ENCODE measurements around the gene TRIB2.

Gene TRIB2

GRCh38 chr2:12728221-12728777 lies 11.6 kb downstream of the TRIB2 start:
- H3K27me3 ChIP-seq (ENCODE audit: insufficient read depth, low read length) = no peaks in the 10 kb centered on the region
- no peak overlapping the region for H2BK12ac ChIP-seq (ENCODE audit: low read length)
- H2AFZ ChIP-seq (ENCODE audit: insufficient read depth, low read length, poor library complexity) = peak overlapping the region; percentile 23
- H2AK5ac ChIP-seq (ENCODE audit: low read length) = no peak overlapping the region
- H4K91ac ChIP-seq (ENCODE audit: low read depth, low read length) = no peak overlapping the region
- DNase-seq = no peak
- H4K8ac ChIP-seq (ENCODE audit: low read depth, low read length) = no peak overlapping the region
- peaks cover under 1% of the 10 kb centered on the region for H3K9me3 ChIP-seq (ENCODE audit: insufficient read depth, low read depth, low read length)
- no CpG with 5 or more reads among the region's 9 CpGs for WGBS (ENCODE audit: extremely low coverage, insufficient coverage, insufficient read length)
- H3K9ac ChIP-seq (ENCODE audit: low read length) = no peak overlapping the region
- no peak overlapping the region for H3K4me2 ChIP-seq (ENCODE audit: low read length)
- H3K79me2 ChIP-seq (ENCODE audit: control insufficient read depth, insufficient read depth, low read length, poor library complexity) = no peaks in the 10 kb centered on the region
- H3K4me3 ChIP-seq (ENCODE audit: low read depth, low read length) = no peak overlapping the region
- no peaks in the 10 kb centered on the region for H3K79me1 ChIP-seq (ENCODE audit: low read length)
- no peak overlapping the region for H4K12ac ChIP-seq (ENCODE audit: low read depth, low read length)
- no peak overlapping the region for H2BK120ac ChIP-seq (ENCODE audit: insufficient read depth, low read length, poor library complexity)
- H3K18ac ChIP-seq (ENCODE audit: low read length) = no peak overlapping the region
- no peak overlapping the region for H3K14ac ChIP-seq (ENCODE audit: low read length)
- H3K27ac ChIP-seq (ENCODE audit: low read depth, low read length) = no peak overlapping the region
- H2BK5ac ChIP-seq (ENCODE audit: low read depth, low read length, poor library complexity) = no peak overlapping the region
- peaks cover 0 to 5% of the 10 kb centered on the region in 2 experiments for H3K4me1 ChIP-seq (ENCODE audit: control insufficient read depth in 1 of 2, insufficient read depth in 2 of 2, low read length in 2 of 2)
- no peak overlapping the region for H3K23ac ChIP-seq (ENCODE audit: low read length)
- peaks cover 0 to 7% of the 10 kb centered on the region in 2 experiments for H3K36me3 ChIP-seq (ENCODE audit: control insufficient read depth in 1 of 2, insufficient read depth in 2 of 2, low read length in 2 of 2)
- H3K4ac ChIP-seq (ENCODE audit: low read depth, low read length) = no peak overlapping the region

GRCh38 chr2:12730265-12730664 lies 13.5 kb downstream of the TRIB2 start:
- Histone ChIP-seq H3K9ac (ENCODE audit: low read length) (no peak overlapping the region), H3K4me2 (ENCODE audit: low read length) (no peak overlapping the region), H3K9me3 (ENCODE audit: insufficient read depth, low read depth, low read length) (no peaks in the 10 kb centered on the region), H2BK12ac (ENCODE audit: low read length) (no peak overlapping the region), H2AFZ (ENCODE audit: insufficient read depth, low read length, poor library complexity) (no peak overlapping the region), H4K12ac (ENCODE audit: low read depth, low read length) (no peak overlapping the region), H2BK5ac (ENCODE audit: low read depth, low read length, poor library complexity) (no peak overlapping the region), H3K79me1 (ENCODE audit: low read length) (no peaks in the 10 kb centered on the region), H3K27ac (ENCODE audit: low read depth, low read length) (no peak overlapping the region), H3K14ac (ENCODE audit: low read length) (no peak overlapping the region), H3K4ac (ENCODE audit: low read depth, low read length) (no peak overlapping the region), H4K91ac (ENCODE audit: low read depth, low read length) (no peak overlapping the region), H2AK5ac (ENCODE audit: low read length) (no peak overlapping the region), H3K4me1 (ENCODE audit: control insufficient read depth in 1 of 2, insufficient read depth in 2 of 2, low read length in 2 of 2) (peaks cover 0 to 9% of the 10 kb centered on the region in 2 experiments), H2BK120ac (ENCODE audit: insufficient read depth, low read length, poor library complexity) (no peak overlapping the region), H3K79me2 (ENCODE audit: control insufficient read depth, insufficient read depth, low read length, poor library complexity) (no peaks in the 10 kb centered on the region), H3K23ac (ENCODE audit: low read length) (no peak overlapping the region), H4K8ac (ENCODE audit: low read depth, low read length) (no peak overlapping the region), H3K4me3 (ENCODE audit: low read depth, low read length) (no peak overlapping the region), H3K18ac (ENCODE audit: low read length) (no peak overlapping the region), H3K27me3 (ENCODE audit: insufficient read depth, low read length) (no peaks in the 10 kb centered on the region), H3K36me3 (ENCODE audit: control insufficient read depth in 1 of 2, insufficient read depth in 2 of 2, low read length in 2 of 2) (peaks cover 0 to 5% of the 10 kb centered on the region in 2 experiments)
- WGBS (ENCODE audit: extremely low coverage, insufficient coverage, insufficient read length) = no CpG with 5 or more reads among the region's 5 CpGs
- peak; percentile 49 to 67 for DNase-seq

GRCh38 chr2:12731701-12732280 lies 15.1 kb downstream of the TRIB2 start:
- H3K9ac ChIP-seq (ENCODE audit: low read length) = no peak overlapping the region
- no peak overlapping the region for H3K4me3 ChIP-seq (ENCODE audit: low read depth, low read length)
- no peak overlapping the region for H3K4ac ChIP-seq (ENCODE audit: low read depth, low read length)
- H3K79me2 ChIP-seq (ENCODE audit: control insufficient read depth, insufficient read depth, low read length, poor library complexity) = no peaks in the 10 kb centered on the region
- H3K9me3 ChIP-seq (ENCODE audit: insufficient read depth, low read depth, low read length) = peaks cover under 1% of the 10 kb centered on the region
- no peak overlapping the region for H2BK5ac ChIP-seq (ENCODE audit: low read depth, low read length, poor library complexity)
- H3K27me3 ChIP-seq (ENCODE audit: insufficient read depth, low read length) = no peaks in the 10 kb centered on the region
- H3K27ac ChIP-seq (ENCODE audit: low read depth, low read length) = no peak overlapping the region
- no peak overlapping the region for H4K91ac ChIP-seq (ENCODE audit: low read depth, low read length)
- H3K4me2 ChIP-seq (ENCODE audit: low read length) = no peak overlapping the region
- WGBS (ENCODE audit: extremely low coverage, insufficient coverage, insufficient read length) = no CpG with 5 or more reads among the region's 16 CpGs
- no peak overlapping the region for H3K18ac ChIP-seq (ENCODE audit: low read length)
- H2BK120ac ChIP-seq (ENCODE audit: insufficient read depth, low read length, poor library complexity) = no peak overlapping the region
- peaks cover 0 to under 1% of the 10 kb centered on the region in 2 experiments for H3K36me3 ChIP-seq (ENCODE audit: control insufficient read depth in 1 of 2, insufficient read depth in 2 of 2, low read length in 2 of 2)
- H4K12ac ChIP-seq (ENCODE audit: low read depth, low read length) = no peak overlapping the region
- no peaks in the 10 kb centered on the region for H3K79me1 ChIP-seq (ENCODE audit: low read length)
- no peak overlapping the region for H3K14ac ChIP-seq (ENCODE audit: low read length)
- no peak overlapping the region for H2AK5ac ChIP-seq (ENCODE audit: low read length)
- no peak overlapping the region for H2AFZ ChIP-seq (ENCODE audit: insufficient read depth, low read length, poor library complexity)
- no peak overlapping the region for H2BK12ac ChIP-seq (ENCODE audit: low read length)
- no peak for DNase-seq
- H3K23ac ChIP-seq (ENCODE audit: low read length) = no peak overlapping the region
- peaks cover 0 to 11% of the 10 kb centered on the region in 2 experiments for H3K4me1 ChIP-seq (ENCODE audit: control insufficient read depth in 1 of 2, insufficient read depth in 2 of 2, low read length in 2 of 2)
- H4K8ac ChIP-seq (ENCODE audit: low read depth, low read length) = no peak overlapping the region

- Histone ChIP-seq H3K18ac (ENCODE audit: low read length) (no peak overlapping the region), H4K8ac (ENCODE audit: low read depth, low read length) (no peak overlapping the region), H2AFZ (ENCODE audit: insufficient read depth, low read length, poor library complexity) (no peak overlapping the region), H3K23ac (ENCODE audit: low read length) (no peak overlapping the region), H3K14ac (ENCODE audit: low read length) (no peak overlapping the region), H3K9me3 (ENCODE audit: insufficient read depth, low read depth, low read length) (peaks cover 1% of the 10 kb centered on the region), H3K27ac (ENCODE audit: low read depth, low read length) (no peak overlapping the region), H2BK5ac (ENCODE audit: low read depth, low read length, poor library complexity) (no peak overlapping the region), H3K4ac (ENCODE audit: low read depth, low read length) (no peak overlapping the region), H3K9ac (ENCODE audit: low read length) (no peak overlapping the region), H3K27me3 (ENCODE audit: insufficient read depth, low read length) (no peaks in the 10 kb centered on the region), H3K36me3 (ENCODE audit: control insufficient read depth in 1 of 2, insufficient read depth in 2 of 2, low read length in 2 of 2) (peaks cover 0 to 2% of the 10 kb centered on the region in 2 experiments), H4K12ac (ENCODE audit: low read depth, low read length) (no peak overlapping the region), H3K79me2 (ENCODE audit: control insufficient read depth, insufficient read depth, low read length, poor library complexity) (no peaks in the 10 kb centered on the region), H3K4me1 (ENCODE audit: control insufficient read depth in 1 of 2, insufficient read depth in 2 of 2, low read length in 2 of 2) (peaks cover 0 to 13% of the 10 kb centered on the region in 2 experiments), H4K91ac (ENCODE audit: low read depth, low read length) (no peak overlapping the region), H2AK5ac (ENCODE audit: low read length) (no peak overlapping the region), H3K4me3 (ENCODE audit: low read depth, low read length) (no peak overlapping the region), H2BK120ac (ENCODE audit: insufficient read depth, low read length, poor library complexity) (no peak overlapping the region), H3K4me2 (ENCODE audit: low read length) (no peak overlapping the region), H2BK12ac (ENCODE audit: low read length) (no peak overlapping the region), H3K79me1 (ENCODE audit: low read length) (no peaks in the 10 kb centered on the region)
- WGBS (ENCODE audit: extremely low coverage, insufficient coverage, insufficient read length) = no CpG with 5 or more reads among the region's 10 CpGs
- DNase-seq = no peak
Observed at GRCh38 chr2:12732651-12733050, 15.9 kb downstream of the TRIB2 start.
